Panc1 (cell line): ENCODE measurements around the gene ATF3. TPM values are rescaled to one million over a fixed set of nuclear protein-coding genes. Genes with fewer than 3 reads are reported as not detected.
A peak's percentile ranks its signal among the peaks of the same experiment; 100 is the strongest.

Experiments used
- ATAC-seq: fragments of 200-7000 bp; cut with Tn5 transposase; 2 replicates; pipeline ENCODE4 v1.9.1; 2020; ENCODE audit warnings: mild to moderate bottlenecking, moderate library complexity
- BruUV-seq: library from RNA; stranded (reverse); fragments of 400-500 nt; replicated peaks from 2 replicates; lab custom pipeline; 2021; lab: Mats Ljungman, UMichigan
- CTCF ChIA-PET: fragments of 300-600 bp; sonication (Branson Sonifier 250); formaldehyde crosslinking; loops from one replicate; lab custom pipeline; 2022; ENCODE audit warnings: antibody characterized with exemption; lab: Charles Lee
- POLR2A ChIA-PET: fragments of 300-600 bp; sonication (Branson Sonifier 250); formaldehyde crosslinking; loops from one replicate; lab custom pipeline; 2022; ENCODE audit warnings: antibody characterized with exemption; lab: Charles Lee
- DNase-seq: peaks from one replicate; pipeline ENCODE4 v3.0.0-alpha.2; 2010; ENCODE audit warnings: low read depth, low spot score
- H3K27ac ChIP-seq: 2 replicates; pipeline ENCODE4 v1.5.1; 2011; ENCODE audit warnings: mild to moderate bottlenecking, low read length, inconsistent platforms
- H3K27me3 ChIP-seq: fragments of 200-500 bp; sonication (Bioruptor generic); 2 replicates; pipeline ENCODE4 v1.6.0; 2014; ENCODE audit warnings: low read length, inconsistent platforms; ENCODE audit not compliant: control insufficient read depth, insufficient read depth
- H3K36me3 ChIP-seq: fragments of 200-500 bp; sonication (Bioruptor generic); 2 replicates; pipeline ENCODE4 v1.5.1; 2014; ENCODE audit warnings: inconsistent platforms, mild to moderate bottlenecking, low read length, moderate library complexity; ENCODE audit not compliant: control insufficient read depth, insufficient read depth
- H3K4me1 ChIP-seq: 2 replicates; pipeline ENCODE4 v1.5.1; 2011; ENCODE audit warnings: inconsistent platforms, mild to moderate bottlenecking, low read length, moderate library complexity; ENCODE audit not compliant: control insufficient read depth, insufficient read depth
- H3K4me3 ChIP-seq, 2 experiments: 2 replicates each; pipeline ENCODE4 v1.5.1; 2011 to 2012; ENCODE audit warnings: low read depth in 2 of 2, low read length in 2 of 2, mild to moderate bottlenecking in 2 of 2, inconsistent platforms in 1 of 2, moderate library complexity in 1 of 2
- H3K9me3 ChIP-seq: fragments of 200-500 bp; sonication (Bioruptor generic); 2 replicates; pipeline ENCODE4 v1.5.1; 2014; ENCODE audit warnings: low read depth, mild to moderate bottlenecking, inconsistent platforms, low read length, moderate library complexity; ENCODE audit not compliant: control insufficient read depth, insufficient read depth
- POLR2AphosphoS5 ChIP-seq: IDR thresholded peaks from 2 replicates; pipeline ENCODE4 v1.6.1; 2012; ENCODE audit warnings: mild to moderate bottlenecking, low read depth, low read length, moderate library complexity
- SIN3A ChIP-seq: IDR thresholded peaks from 2 replicates; pipeline ENCODE4 v1.6.1; 2012; ENCODE audit warnings: low read depth, mild to moderate bottlenecking, low read length, moderate library complexity, borderline replicate concordance; ENCODE audit not compliant: insufficient read depth
- TCF7L2 ChIP-seq: IDR thresholded peaks from 2 replicates; pipeline ENCODE4 v1.6.1; 2011; ENCODE audit warnings: mild to moderate bottlenecking, low read depth, low read length, inconsistent platforms
- in situ Hi-C: cut with HindIII; loops from 2 replicates; pipeline ENCODE4 v1.10.0; 2016; ENCODE audit warnings: low sequenced_read_pairs, low pct_unique_long_range_greater_than_20kb
- intact Hi-C: fragments of 100-400 bp; cut with micrococcal nuclease; formaldehyde crosslinking; loops from one replicate; pipeline ENCODE4 v1.10.0; 2022; ENCODE audit not compliant: unreplicated experiment
- total RNA-seq: library from RNA; stranded (reverse); gene quantifications from one replicate; pipeline ENCODE4 v1.2.1, GENCODE V29; 2021; ENCODE audit not compliant: unreplicated experiment
- TF ChIP-seq, protein P1 (sequence below), 2 experiments: IDR thresholded peaks; 2 replicates each; pipeline ENCODE4 v1.6.1; 2011 to 2012; ENCODE audit warnings: low read depth in 2 of 2, control low read depth in 1 of 2, low read length in 1 of 2, mild to moderate bottlenecking in 1 of 2, moderate library complexity in 1 of 2; ENCODE audit not compliant: insufficient read depth in 1 of 2
- TF ChIP-seq, protein P2 (sequence below): fragments of 450-650 bp; IDR thresholded peaks from 2 replicates; pipeline ENCODE4 v1.5.1; 2017; ENCODE audit warnings: mild to moderate bottlenecking

Gene ATF3
- total RNA-seq, 1 experiment from 2014 or later = 13.3 TPM

DNA sequence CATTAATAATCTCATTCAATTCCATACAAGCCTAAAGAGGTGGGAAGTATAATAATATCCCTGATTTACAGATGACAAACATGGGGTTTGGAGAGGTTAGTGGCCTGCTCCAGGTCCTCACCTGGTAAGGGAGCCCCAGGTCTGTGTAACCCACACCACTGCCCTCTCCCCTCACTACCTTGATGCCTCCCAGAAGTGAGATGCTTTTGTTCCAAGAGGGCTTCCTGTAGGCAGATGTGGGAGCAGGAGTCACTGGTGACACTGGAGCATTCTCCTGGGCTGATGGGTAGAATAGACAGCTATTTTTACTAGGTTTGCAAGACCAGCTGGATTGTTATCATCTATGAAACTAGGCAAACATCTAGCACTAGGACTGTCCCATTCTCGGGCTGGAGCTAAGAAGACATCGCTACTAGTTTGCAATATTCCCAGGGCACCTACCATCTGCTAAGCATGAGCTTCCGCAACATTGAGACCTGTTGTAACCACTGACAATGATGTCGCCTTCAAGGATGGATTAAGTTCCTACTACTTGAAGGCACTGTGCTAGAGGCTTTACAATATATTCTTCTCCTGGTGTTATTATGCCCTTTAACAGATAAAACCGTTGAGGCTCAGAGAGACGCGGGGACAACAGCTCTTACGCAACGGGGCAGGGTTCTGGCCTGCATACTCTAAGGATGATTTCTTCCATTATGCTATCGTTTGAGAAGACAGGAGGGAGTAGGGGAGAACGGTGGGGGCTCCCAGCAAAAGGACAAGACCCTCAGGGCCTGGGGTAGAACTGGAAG lies 56.0 kb downstream of the ATF3 start:
- Histone ChIP-seq H3K36me3 (no peaks in the 10 kb centered on the region), H3K4me3 (no peak overlapping the region), H3K27me3 (no peaks in the 10 kb centered on the region), H3K27ac (no peak overlapping the region), H3K9me3 (no peaks in the 10 kb centered on the region), H3K4me1 (no peaks in the 10 kb centered on the region)
- DNase-seq (no peak), ATAC-seq (no peak)
- TF ChIP-seq SIN3A (no peak), POLR2AphosphoS5 (no peak)
- TF ChIP-seq, protein P1, sequence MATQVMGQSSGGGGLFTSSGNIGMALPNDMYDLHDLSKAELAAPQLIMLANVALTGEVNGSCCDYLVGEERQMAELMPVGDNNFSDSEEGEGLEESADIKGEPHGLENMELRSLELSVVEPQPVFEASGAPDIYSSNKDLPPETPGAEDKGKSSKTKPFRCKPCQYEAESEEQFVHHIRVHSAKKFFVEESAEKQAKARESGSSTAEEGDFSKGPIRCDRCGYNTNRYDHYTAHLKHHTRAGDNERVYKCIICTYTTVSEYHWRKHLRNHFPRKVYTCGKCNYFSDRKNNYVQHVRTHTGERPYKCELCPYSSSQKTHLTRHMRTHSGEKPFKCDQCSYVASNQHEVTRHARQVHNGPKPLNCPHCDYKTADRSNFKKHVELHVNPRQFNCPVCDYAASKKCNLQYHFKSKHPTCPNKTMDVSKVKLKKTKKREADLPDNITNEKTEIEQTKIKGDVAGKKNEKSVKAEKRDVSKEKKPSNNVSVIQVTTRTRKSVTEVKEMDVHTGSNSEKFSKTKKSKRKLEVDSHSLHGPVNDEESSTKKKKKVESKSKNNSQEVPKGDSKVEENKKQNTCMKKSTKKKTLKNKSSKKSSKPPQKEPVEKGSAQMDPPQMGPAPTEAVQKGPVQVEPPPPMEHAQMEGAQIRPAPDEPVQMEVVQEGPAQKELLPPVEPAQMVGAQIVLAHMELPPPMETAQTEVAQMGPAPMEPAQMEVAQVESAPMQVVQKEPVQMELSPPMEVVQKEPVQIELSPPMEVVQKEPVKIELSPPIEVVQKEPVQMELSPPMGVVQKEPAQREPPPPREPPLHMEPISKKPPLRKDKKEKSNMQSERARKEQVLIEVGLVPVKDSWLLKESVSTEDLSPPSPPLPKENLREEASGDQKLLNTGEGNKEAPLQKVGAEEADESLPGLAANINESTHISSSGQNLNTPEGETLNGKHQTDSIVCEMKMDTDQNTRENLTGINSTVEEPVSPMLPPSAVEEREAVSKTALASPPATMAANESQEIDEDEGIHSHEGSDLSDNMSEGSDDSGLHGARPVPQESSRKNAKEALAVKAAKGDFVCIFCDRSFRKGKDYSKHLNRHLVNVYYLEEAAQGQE (IDR thresholded peaks at IDR 0.05; ENCODE audit: insufficient read depth in 1 of 2, low read depth in 2 of 2, low read length in 1 of 2) = no peak
- intact Hi-C loops = loop anchor here (1.0 to 10.0 kb wide), 3 partner anchors 50 to 190 kb away; no protein-coding TSS in a partner anchor
- ChIA-PET POLR2A (no interaction called here), CTCF (interaction anchor here (0.6 to 1.5 kb wide), 19 partner anchors 8 to 301 kb away, joined by 3 to 14 read pairs (median 3); partner anchors contain the start of gene BATF3)
- no TSS peak for BruUV-seq
- in situ Hi-C loops = no loop called here

DNA sequence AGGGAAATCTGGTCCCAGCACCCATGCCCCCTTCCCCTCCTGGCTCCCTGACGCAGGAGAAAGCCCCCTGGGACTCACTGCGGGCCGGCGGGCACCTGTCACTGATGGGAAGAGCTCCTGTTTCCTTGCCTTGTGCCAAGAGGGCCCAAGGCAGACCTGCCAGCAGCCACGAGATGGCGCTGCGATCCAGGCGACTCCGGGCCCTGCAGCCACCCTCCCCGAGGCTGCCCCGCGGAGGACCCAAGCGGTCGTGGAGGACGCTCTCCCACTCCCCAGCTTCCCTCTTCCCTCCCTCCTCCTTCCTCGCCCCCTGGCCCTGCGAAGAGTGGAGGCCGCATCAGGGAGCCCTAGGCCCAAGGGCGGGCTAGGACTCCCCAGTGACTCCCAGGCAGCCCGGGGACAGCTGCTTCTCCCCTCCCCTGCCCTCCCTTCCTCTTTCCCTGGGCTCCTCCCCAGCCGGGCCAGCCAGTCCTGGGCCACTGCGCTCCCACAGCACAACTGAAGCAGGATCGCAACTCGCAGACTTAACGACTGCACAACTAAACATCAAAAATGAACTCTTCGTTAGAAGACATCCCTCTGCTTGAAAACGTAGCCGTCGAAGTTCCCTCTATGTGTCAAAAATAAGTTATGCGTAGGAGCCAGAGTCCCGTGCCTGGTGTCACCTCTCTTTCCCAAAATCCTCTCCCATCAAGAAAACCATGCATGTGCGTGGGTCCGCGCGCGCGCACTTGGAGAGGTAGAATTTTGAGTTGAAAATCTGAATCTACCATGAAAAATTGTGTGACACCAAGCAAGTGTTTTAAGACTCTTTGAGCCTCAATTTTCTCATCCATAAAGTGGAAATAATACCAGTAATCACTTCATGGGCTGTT lies 56.9 kb downstream of the ATF3 start:
- ChIA-PET CTCF (interaction anchor here (0.6 to 1.5 kb wide), 19 partner anchors 9 to 300 kb away, joined by 3 to 14 read pairs (median 3); partner anchors contain the start of gene BATF3), POLR2A (no interaction called here)
- Histone ChIP-seq H3K9me3 (no peaks in the 10 kb centered on the region), H3K4me3 (peak overlapping the region; percentile 51 to 74), H3K4me1 (no peaks in the 10 kb centered on the region), H3K36me3 (no peaks in the 10 kb centered on the region), H3K27ac (peak overlapping the region; percentile 18; the same call in 1 of the 2 replicates), H3K27me3 (no peaks in the 10 kb centered on the region)
- ATAC-seq = peak; percentile 100
- intact Hi-C loops = loop anchor here (1.0 to 10.0 kb wide), 3 partner anchors 49 to 191 kb away; no protein-coding TSS in a partner anchor
- DNase-seq = peak; percentile 52
- no TSS peak for BruUV-seq
- in situ Hi-C loops = no loop called here
- TF ChIP-seq POLR2AphosphoS5 (no peak), SIN3A (no peak), TCF7L2 (no peak)
- TF ChIP-seq, protein P1 (IDR thresholded peaks at IDR 0.05; ENCODE audit: insufficient read depth in 1 of 2, low read depth in 2 of 2, low read length in 1 of 2) = no peak; a peak in 1 of 4 replicates
- TF ChIP-seq, protein P2, sequence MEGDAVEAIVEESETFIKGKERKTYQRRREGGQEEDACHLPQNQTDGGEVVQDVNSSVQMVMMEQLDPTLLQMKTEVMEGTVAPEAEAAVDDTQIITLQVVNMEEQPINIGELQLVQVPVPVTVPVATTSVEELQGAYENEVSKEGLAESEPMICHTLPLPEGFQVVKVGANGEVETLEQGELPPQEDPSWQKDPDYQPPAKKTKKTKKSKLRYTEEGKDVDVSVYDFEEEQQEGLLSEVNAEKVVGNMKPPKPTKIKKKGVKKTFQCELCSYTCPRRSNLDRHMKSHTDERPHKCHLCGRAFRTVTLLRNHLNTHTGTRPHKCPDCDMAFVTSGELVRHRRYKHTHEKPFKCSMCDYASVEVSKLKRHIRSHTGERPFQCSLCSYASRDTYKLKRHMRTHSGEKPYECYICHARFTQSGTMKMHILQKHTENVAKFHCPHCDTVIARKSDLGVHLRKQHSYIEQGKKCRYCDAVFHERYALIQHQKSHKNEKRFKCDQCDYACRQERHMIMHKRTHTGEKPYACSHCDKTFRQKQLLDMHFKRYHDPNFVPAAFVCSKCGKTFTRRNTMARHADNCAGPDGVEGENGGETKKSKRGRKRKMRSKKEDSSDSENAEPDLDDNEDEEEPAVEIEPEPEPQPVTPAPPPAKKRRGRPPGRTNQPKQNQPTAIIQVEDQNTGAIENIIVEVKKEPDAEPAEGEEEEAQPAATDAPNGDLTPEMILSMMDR = peak; percentile 96
